ENCODE data around the gene CRY1. TPM values are rescaled to one million over a fixed set of nuclear protein-coding genes. Genes with fewer than 3 reads are reported as not detected.
"Not testable (repeated sequence)": the region's sequence is repeated elsewhere in the genome, so short reads cannot be mapped to it uniquely, and the experiment has no call there.

Gene CRY1
- total RNA-seq, 8 experiments from 2014 or later, result 7.7 to 30.7 (median 15.6) TPM

DNA sequence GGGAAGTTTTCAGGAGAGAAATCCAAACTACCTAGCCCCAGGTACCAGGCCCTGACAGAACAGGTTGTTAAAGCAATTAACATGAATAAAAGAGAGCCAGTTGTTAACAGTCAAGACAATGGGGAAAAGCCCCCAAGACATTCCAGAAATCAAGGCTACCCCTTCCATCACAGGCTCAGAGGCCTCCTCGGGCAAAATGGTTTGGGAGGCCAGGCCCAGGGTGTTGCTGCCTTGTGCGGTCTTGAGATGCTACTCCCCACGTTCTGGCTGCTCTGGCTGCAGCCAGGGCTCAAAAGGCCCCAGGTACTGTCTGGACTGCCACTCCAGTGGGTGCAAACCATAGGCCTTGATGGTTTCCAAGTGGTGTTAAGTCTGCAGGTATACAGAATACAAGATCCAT is 7.0 kb downstream of the CRY1 start:
- WGBS, 10 experiments, result 80 to 100% (median 88%) methylated on average over 1 to 2 of the region's 3 CpGs; no CpG with 5 or more reads in 6 of the 10 experiments
- ATAC-seq (replicated peaks in 6 of 8), result no peak
- no peak overlapping the region for H3K4me3 ChIP-seq
- no peak overlapping the region for H3K27ac ChIP-seq
- peaks cover 0 to 2% of the 10 kb centered on the region in 2 donors for H3K4me1 ChIP-seq (replicated peaks in 1 of 2)
- in situ Hi-C loops (cut with MboI; ENCODE audit: low pct_unique_long_range_greater_than_20kb in 2 of 9, low sequenced_read_pairs in 9 of 9, unreplicated experiment in 9 of 9), result no loop called here

DNA sequence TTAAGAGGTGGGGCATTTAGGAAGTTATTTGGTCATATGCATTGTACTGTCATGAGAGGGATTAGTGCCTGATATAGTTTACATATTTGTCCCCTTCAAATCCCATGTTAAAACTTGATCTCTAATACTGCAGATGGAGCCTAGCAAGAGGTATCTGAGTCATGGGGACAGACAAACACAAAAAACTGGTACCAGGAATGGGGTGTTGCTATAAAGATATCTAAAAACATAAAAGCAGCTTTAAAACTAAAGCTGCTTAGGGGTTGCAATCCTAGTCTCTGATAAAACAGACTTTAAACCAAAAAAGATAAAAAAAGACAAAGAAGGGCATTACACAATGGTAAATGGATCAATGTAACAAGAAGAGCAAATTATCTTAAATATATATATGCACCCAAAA is 11.6 kb downstream of the CRY1 start:
- ATAC-seq (replicated peaks in 6 of 8), result no peak
- Histone ChIP-seq H3K4me1 (replicated peaks in 1 of 2) (no peaks in the 10 kb centered on the region), H3K27ac (no peak overlapping the region), H3K4me3 (no peak overlapping the region)
- in situ Hi-C loops (cut with MboI; ENCODE audit: low pct_unique_long_range_greater_than_20kb in 2 of 9, low sequenced_read_pairs in 9 of 9, unreplicated experiment in 9 of 9), result no loop called here

DNA sequence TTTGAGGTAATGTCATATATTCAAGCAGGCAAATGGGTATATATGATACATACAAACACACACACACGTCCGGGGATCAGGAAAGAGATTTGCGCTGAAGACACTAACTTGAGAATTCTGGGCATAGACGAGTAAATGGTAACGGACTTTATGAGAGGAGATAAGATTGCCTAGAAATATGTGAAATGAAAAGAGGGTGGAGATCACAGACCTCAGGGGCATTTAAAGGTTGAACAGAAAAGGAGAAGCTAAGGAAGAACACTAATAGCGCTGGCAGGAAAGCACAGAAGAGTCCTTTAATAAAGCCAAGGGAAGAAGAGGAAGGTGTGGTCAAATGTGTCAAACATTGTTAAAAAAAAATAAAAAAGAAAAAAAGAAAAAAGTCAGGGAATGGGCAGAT is 13.1 kb downstream of the CRY1 start:
- no peaks in the 10 kb centered on the region for H3K4me1 ChIP-seq (replicated peaks in 1 of 2)
- no peak overlapping the region for H3K27ac ChIP-seq
- no peak overlapping the region for H3K4me3 ChIP-seq
- WGBS, 10 experiments, result 85 to 100% (median 97%) methylated on average over 1 to 6 of the region's 6 CpGs
- in situ Hi-C loops (cut with MboI; ENCODE audit: low pct_unique_long_range_greater_than_20kb in 2 of 9, low sequenced_read_pairs in 9 of 9, unreplicated experiment in 9 of 9), result no loop called here
- ATAC-seq (replicated peaks in 6 of 8), result no peak

DNA sequence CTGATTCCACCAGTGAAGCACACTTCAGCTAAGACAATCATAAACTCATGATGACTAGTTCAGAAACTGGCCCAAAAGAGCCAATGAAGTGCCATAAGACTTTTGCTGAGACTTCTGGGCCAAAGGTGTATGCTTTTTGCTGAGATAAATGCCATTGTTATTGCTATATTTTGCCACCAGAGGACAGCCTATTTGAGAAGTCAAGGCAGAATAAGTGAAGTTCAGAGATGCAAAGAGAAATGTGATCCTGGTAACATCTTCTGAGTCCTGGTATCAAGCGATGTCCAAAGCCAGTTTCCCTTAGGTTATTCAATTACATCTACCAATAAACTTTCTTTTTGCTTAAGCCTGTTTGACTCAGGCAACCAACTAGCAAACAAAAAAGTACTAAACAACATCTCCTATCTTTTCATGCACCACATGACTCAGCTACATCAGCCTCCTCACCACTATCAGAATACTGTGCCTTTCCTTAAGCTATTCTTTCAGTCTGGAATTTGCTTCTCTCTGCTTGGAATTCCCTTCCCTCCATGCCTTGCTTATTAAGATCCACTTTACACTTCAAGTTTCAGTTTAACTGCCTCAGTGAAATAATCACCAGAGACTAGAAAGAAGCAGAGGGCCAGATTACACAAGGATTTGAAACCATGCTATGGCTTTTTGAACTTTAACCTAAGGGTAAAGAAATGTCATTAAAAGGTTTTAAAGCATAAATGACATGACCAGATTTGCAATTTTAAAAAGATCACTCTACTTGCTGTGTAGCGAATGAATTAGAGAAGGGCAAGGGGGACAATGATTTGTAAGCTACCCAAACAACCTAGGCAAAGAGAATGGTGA is 14.0 kb downstream of the CRY1 start:
- no peak overlapping the region for H3K27ac ChIP-seq
- in situ Hi-C loops (cut with MboI; ENCODE audit: low pct_unique_long_range_greater_than_20kb in 2 of 9, low sequenced_read_pairs in 9 of 9, unreplicated experiment in 9 of 9), result no loop called here
- H3K4me1 ChIP-seq (replicated peaks in 1 of 2), result no peaks in the 10 kb centered on the region
- ATAC-seq (replicated peaks in 6 of 8), result peak in 3 of 8 experiments; percentile 63 to 79 (median 70)
- WGBS, 10 experiments, result 57 to 100% (median 94%) methylated on average over 1 to 2 of the region's 2 CpGs; no CpG with 5 or more reads in 1 of the 10 experiments
- H3K4me3 ChIP-seq, result no peak overlapping the region

DNA sequence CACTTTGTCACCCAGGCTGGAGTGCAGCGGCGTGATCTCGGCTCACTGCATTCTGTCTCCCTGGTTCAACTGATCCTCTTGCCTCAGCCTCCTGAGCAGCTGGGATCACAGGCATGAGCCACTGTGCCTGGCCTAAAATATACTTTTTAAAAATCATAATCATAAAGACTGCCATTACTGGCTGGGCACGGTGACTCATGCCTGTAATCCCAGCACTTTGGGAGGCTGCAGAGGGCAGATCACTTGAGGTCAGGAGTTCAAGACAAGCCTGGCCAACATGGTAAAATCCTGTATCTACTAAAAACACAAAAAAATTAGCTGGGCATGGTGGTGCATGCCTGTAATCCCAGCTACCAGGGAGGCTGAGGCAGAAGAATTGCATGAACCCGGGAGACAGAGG is 20.1 kb downstream of the CRY1 start:
- H3K4me3 ChIP-seq; in situ Hi-C loops (cut with MboI; ENCODE audit: low pct_unique_long_range_greater_than_20kb in 2 of 9, low sequenced_read_pairs in 9 of 9, unreplicated experiment in 9 of 9); ATAC-seq (replicated peaks in 6 of 8); H3K27ac ChIP-seq; H3K4me1 ChIP-seq (replicated peaks in 1 of 2): not testable (repeated sequence)
- WGBS, 10 experiments, result 75 to 100% (median 85%) methylated on average over 1 to 5 of the region's 5 CpGs; no CpG with 5 or more reads in 2 of the 10 experiments

DNA sequence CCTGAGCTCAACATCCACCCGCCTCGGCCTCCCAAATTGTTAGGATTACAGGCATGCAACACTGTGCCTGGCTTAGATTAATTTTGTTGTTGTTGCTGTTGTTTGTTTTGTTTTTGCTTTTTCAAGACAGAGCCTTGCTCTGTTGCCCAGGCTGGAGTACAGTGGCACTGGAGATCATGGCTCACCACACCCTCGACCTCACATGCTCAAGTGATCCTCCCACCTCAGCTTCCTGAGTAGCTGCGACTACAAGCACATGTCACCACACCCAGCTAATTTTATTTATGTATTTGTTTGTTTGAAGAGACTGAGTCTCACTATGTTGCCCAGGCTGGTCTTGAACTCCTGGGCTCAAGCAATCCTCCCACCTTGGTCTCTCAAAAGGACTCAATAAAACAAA is 26.7 kb downstream of the CRY1 start:
- 20 to 100% (median 98%) methylated on average over 1 to 4 of the region's 4 CpGs; no CpG with 5 or more reads in 4 of the 10 experiments for WGBS, 10 experiments
- H3K4me1 ChIP-seq (replicated peaks in 1 of 2), result no peaks in the 10 kb centered on the region
- no peak overlapping the region for H3K4me3 ChIP-seq
- no peak overlapping the region for H3K27ac ChIP-seq
- in situ Hi-C loops (cut with MboI; ENCODE audit: low pct_unique_long_range_greater_than_20kb in 2 of 9, low sequenced_read_pairs in 9 of 9, unreplicated experiment in 9 of 9), result no loop called here
- peak in 2 of 8 experiments; percentile 32 to 71 for ATAC-seq (replicated peaks in 6 of 8)

DNA sequence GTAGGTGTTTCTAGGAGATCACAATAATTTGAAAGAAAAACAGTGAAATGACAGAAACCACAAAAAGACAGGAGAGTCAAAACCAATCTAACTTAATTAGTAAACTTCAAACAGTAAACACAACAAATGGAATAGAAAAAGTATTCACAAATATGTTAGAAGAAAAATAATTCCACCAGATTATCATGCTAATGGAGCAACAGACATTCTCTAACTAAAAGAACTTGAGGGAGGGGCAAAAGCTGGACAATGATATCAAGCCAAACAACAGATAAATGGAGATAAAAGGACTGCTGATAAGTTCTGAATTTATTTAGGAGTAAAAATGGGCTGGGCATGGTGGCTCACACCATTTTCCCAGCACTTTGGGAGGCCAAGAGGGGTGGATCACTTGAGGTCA is 28.7 kb downstream of the CRY1 start:
- H3K27ac ChIP-seq, result no peak overlapping the region
- no peak overlapping the region for H3K4me3 ChIP-seq
- in situ Hi-C loops (cut with MboI; ENCODE audit: low pct_unique_long_range_greater_than_20kb in 2 of 9, low sequenced_read_pairs in 9 of 9, unreplicated experiment in 9 of 9), result no loop called here
- ATAC-seq (replicated peaks in 6 of 8), result no peak
- no peaks in the 10 kb centered on the region for H3K4me1 ChIP-seq (replicated peaks in 1 of 2)

DNA sequence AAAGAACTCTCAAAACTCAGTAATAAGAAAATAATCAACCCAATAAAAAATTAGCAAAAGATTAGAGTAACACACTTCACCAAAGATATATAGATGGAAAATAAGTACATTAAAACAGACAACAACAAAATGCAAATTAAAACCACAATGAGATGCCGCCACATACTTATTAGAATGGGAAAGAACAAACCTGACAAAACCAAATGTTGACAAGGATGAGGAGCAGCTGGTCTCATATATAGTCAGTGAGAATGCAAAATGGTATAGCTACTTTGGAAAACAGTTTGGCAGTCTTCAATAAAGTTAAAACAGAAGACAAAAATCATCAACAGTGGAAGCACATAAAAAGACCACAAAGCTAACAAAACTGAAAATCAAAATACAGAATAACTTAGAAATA is 29.1 kb downstream of the CRY1 start:
- in situ Hi-C loops (cut with MboI; ENCODE audit: low pct_unique_long_range_greater_than_20kb in 2 of 9, low sequenced_read_pairs in 9 of 9, unreplicated experiment in 9 of 9), result no loop called here
- 92 to 100% (median 100%) methylated on average over 1 of the region's 1 CpG; no CpG with 5 or more reads in 1 of the 10 experiments for WGBS, 10 experiments
- ATAC-seq (replicated peaks in 6 of 8), result no peak
- no peak overlapping the region for H3K27ac ChIP-seq
- no peak overlapping the region for H3K4me3 ChIP-seq
- no peaks in the 10 kb centered on the region for H3K4me1 ChIP-seq (replicated peaks in 1 of 2)

DNA sequence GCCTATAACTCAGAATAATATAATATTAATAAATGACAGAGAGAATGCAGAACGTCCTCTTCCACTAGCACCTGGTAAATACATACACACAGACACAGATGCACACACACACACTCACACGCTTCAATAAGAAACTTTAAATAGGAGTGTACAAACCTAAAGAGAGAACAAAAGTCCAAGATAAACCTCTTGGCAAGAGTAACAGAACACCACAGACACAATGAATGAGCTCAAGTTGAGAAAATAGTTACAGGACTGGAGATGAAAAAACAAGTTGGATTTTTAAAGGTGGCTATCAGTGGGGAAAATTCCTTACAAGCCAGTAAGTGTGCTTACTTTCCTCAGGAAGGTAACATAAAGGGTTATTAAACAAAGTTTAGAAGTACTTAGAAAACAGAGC is 35.2 kb downstream of the CRY1 start:
- no peak overlapping the region for H3K4me3 ChIP-seq
- WGBS, 10 experiments, result 50 to 100% (median 78%) methylated on average over 1 to 2 of the region's 2 CpGs; no CpG with 5 or more reads in 1 of the 10 experiments
- in situ Hi-C loops (cut with MboI; ENCODE audit: low pct_unique_long_range_greater_than_20kb in 2 of 9, low sequenced_read_pairs in 9 of 9, unreplicated experiment in 9 of 9), result no loop called here

DNA sequence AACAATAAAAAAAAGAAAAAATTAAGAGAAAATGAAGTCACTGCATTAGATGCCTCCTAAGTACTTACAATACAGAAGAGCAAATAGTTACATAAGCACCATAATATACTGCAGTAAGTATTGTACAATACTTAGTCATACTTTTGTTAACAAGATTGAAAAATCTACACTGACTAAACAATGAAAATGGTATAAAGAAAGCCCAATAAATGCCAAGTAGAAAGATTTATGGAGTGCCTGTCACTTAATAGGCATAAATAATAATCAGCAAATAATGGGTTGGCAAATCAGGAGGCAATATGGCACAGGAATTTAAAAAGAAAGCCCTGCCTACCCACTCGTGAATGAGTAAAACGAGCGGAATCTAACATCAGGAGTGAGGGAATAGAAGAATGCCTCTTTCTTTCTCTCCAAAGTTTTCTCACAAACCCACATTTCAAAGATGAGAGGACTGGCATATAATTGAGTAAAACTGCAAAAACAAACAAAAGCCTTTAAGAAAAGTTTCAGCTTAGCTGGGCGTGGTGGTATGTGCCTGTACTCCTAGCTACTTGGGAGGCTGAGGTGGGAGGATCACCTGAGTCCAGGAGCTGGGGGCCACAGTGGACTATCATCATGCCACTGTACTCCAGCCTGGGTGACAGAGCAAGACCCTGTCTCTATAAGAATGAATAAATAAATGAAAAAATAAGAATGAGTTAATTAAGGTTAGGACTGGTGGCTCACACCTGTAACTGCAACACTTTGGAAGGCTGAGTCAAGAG is 36.1 kb downstream of the CRY1 start:
- no peak for ATAC-seq (replicated peaks in 6 of 8)
- no peaks in the 10 kb centered on the region for H3K4me1 ChIP-seq (replicated peaks in 1 of 2)
- no peak overlapping the region for H3K4me3 ChIP-seq
- no peak overlapping the region for H3K27ac ChIP-seq
- in situ Hi-C loops (cut with MboI; ENCODE audit: low pct_unique_long_range_greater_than_20kb in 2 of 9, low sequenced_read_pairs in 9 of 9, unreplicated experiment in 9 of 9), result no loop called here
- WGBS, 10 experiments, result 40 to 87% (median 63%) methylated on average over 1 to 4 of the region's 4 CpGs; no CpG with 5 or more reads in 1 of the 10 experiments

More for the DNA sequence above, 35.2 kb downstream of the CRY1 start:
- no peak overlapping the region for H3K27ac ChIP-seq
- no peaks in the 10 kb centered on the region for H3K4me1 ChIP-seq (replicated peaks in 1 of 2)
- ATAC-seq (replicated peaks in 6 of 8), result no peak

DNA sequence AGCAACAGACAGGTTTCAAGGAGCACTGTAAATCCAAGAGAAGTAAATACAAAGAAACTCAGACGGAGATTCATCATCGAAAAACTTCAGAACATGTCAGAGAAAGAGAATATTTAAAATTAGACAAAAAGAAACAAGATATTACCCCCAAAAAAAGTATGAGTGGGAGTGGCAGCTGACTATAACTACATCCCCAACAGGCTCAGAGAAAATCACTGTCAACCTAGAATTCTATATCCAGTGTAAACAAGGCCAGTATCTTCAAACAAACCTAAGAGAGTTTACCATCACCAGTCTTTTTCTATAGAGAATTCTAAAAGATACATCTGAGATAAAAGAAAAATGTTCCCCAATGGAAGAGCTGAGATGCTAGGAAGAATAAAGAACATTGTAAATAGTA is 39.6 kb downstream of the CRY1 start:
- 58 to 100% (median 91%) methylated on average over 2 of the region's 2 CpGs for WGBS, 10 experiments
- ATAC-seq (replicated peaks in 6 of 8), result no peak
- no peak overlapping the region for H3K4me3 ChIP-seq
- in situ Hi-C loops (cut with MboI; ENCODE audit: low pct_unique_long_range_greater_than_20kb in 2 of 9, low sequenced_read_pairs in 9 of 9, unreplicated experiment in 9 of 9), result no loop called here
- H3K4me1 ChIP-seq (replicated peaks in 1 of 2), result no peaks in the 10 kb centered on the region
- H3K27ac ChIP-seq, result no peak overlapping the region

DNA sequence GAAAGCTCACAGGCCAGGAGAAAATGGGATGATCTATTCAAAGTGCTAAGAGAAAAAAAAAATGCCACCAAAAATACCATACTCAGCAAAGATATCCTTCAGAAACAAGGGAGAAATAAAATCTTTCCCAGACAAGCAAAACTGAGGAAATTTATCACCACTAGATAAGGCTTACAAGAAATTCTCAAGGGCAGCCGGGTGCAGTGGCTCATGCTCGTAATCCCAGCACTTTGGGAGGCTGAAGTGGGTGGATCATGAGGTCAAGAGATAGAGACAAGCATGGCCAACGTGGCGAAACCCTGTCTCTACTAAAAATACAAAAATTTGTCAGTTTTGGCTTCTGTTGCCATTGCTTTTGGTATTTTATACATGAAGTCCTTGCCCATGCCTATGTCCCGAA is 48.2 kb downstream of the CRY1 start:
- WGBS, 10 experiments, result 73 to 100% (median 93%) methylated on average over 1 to 4 of the region's 5 CpGs; no CpG with 5 or more reads in 2 of the 10 experiments
- H3K4me3 ChIP-seq, result no peak overlapping the region
- in situ Hi-C loops (cut with MboI; ENCODE audit: low pct_unique_long_range_greater_than_20kb in 2 of 9, low sequenced_read_pairs in 9 of 9, unreplicated experiment in 9 of 9), result no loop called here

DNA sequence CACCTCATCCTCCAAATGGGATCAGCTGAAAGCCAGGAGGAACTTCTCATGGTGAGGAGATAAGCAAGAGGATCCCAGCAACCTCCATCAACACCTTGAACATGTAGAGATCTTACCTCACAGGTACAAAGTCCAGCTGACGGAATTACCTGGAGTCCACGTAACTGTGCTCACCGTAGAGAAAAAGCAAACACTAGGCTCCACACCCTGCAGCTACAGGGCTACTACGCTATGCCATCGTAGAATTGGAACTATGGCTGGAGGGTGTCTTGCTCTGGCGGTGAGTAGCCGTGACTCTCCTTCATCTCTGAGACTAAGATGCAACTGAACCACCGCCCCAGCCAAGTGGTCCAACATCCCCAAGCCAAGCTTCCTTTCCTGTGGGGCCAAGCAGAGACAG is 50.5 kb downstream of the CRY1 start:
- in situ Hi-C loops (cut with MboI; ENCODE audit: low pct_unique_long_range_greater_than_20kb in 2 of 9, low sequenced_read_pairs in 9 of 9, unreplicated experiment in 9 of 9), result no loop called here
- Histone ChIP-seq H3K27ac (no peak overlapping the region), H3K4me3 (no peak overlapping the region), H3K4me1 (replicated peaks in 1 of 2) (no peaks in the 10 kb centered on the region)
- WGBS, 10 experiments, result 72 to 100% (median 76%) methylated on average over 2 to 5 of the region's 8 CpGs; no CpG with 5 or more reads in 4 of the 10 experiments
- ATAC-seq (replicated peaks in 6 of 8), result no peak

More for the DNA sequence above, 48.2 kb downstream of the CRY1 start:
- H3K4me1 ChIP-seq (replicated peaks in 1 of 2), result no peaks in the 10 kb centered on the region
- H3K27ac ChIP-seq, result no peak overlapping the region
- ATAC-seq (replicated peaks in 6 of 8), result no peak
